AG09319 (cell line): ENCODE data around the gene MYO3B.

Experiments
- DNase-seq: peaks from one replicate; pipeline ENCODE4 v3.0.0-alpha.2; 2010; ENCODE audit warnings: low read depth; ENCODE audit errors: extremely low read depth
- TF ChIP-seq, protein P1 (sequence below): IDR thresholded peaks from 2 replicates; pipeline ENCODE4 v1.5.1; 2011; ENCODE audit warnings: low read depth, mild to moderate bottlenecking, inconsistent platforms, low read length, moderate library complexity

Gene MYO3B

DNA sequence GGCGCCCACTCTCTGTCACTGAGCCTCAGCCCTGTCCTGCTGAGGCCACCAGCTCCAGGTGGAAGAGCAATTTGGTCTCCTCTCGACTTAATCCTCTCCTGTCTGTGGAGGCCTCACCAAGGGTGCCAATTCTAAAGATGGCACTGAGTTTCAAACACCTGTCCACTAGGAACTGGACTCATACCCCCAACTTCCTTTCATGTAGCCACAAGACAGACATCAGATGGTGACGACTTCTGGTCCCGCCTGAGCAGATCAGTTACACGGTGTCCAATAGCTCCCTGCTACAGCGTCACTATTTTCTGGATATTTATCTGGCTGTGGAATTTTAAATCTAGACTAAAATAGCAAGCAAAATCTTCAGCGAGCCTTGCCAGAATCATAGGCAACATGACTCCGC lies 512.7 kb downstream of the MYO3B start:
- no peak for DNase-seq
- TF ChIP-seq, protein P1, sequence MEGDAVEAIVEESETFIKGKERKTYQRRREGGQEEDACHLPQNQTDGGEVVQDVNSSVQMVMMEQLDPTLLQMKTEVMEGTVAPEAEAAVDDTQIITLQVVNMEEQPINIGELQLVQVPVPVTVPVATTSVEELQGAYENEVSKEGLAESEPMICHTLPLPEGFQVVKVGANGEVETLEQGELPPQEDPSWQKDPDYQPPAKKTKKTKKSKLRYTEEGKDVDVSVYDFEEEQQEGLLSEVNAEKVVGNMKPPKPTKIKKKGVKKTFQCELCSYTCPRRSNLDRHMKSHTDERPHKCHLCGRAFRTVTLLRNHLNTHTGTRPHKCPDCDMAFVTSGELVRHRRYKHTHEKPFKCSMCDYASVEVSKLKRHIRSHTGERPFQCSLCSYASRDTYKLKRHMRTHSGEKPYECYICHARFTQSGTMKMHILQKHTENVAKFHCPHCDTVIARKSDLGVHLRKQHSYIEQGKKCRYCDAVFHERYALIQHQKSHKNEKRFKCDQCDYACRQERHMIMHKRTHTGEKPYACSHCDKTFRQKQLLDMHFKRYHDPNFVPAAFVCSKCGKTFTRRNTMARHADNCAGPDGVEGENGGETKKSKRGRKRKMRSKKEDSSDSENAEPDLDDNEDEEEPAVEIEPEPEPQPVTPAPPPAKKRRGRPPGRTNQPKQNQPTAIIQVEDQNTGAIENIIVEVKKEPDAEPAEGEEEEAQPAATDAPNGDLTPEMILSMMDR: no peak

DNA sequence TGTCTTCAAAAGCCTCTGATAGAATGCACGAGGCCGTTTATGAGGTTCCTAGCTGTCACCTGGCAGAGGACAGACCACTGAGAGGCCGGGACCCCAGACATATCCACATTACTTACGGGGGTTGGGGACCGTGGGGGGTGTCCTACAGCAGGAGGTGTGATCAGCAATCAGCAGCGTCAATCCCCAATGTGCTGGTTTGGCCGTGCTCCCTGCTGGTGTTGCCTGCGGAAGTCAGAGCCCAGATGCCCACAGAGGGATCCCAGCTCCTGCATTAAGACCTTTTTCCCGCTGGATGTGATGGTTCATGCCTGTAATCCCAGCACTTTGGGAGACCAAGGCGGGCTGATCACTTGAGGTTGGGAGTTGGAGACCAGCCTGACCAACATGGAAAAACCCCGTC lies 516.4 kb downstream of the MYO3B start:
- DNase-seq: no peak
- TF ChIP-seq, protein P1: no peak

DNA sequence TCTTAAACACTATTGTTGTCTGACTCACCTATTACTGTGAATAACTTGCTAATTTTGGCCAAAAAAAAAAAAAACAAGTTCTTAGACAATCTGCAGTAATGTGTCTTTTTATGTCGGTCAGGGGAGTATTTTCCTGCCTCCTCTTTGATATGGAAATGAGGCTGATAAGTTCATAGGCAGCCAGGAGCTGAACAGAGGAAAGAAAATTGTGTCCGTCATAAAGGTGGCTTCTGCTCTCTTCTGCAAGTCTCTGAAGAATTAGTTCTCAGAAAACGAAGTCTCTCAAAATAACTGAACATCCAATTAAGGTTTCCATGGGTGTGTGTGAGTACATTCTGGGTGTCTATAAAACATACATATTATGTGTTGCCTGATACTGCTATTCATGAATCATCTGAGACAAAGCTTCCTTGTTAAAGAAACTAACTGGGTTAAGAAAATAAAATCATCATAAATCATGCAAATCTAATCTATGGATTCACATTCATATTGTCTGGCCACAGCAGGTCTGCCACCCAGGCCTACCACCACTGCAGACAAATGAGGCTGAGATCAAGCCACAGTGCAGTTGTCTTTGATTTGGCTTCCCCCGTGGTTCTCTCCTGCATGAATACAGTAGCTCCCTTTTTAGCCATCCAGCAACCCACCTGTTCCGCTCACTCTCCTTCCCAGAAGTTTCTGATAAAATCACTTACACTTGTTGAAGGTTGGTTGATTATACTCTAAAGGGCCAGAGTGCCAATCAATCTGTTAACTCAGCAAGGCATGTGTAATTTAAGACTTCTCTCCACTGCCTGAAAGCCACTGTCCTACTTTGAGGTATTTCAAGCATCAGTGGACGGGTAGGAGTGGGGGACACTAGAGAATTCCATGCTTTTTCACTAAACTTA lies 517.8 kb downstream of the MYO3B start:
- no peak for DNase-seq
- TF ChIP-seq, protein P1: no peak

DNA sequence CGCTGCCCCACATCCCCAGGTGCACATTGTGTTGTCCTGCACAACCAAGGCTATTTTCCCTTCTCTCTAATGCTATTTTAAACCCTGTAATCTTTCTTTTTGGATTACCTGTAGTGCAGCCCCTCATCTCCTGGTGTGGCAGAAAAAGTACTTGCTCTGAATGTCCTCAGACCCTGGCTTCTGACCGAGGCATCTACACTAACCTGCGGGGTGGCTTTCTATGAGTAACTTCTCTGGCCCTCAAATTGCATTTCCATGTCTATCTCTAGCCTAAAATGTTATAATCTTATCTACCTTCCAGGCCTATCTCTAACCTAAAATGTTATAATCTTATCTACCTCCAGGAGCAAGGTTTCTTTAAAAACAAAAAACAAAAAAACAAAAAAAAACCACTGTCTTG lies 519.0 kb downstream of the MYO3B start:
- no peak for DNase-seq

DNA sequence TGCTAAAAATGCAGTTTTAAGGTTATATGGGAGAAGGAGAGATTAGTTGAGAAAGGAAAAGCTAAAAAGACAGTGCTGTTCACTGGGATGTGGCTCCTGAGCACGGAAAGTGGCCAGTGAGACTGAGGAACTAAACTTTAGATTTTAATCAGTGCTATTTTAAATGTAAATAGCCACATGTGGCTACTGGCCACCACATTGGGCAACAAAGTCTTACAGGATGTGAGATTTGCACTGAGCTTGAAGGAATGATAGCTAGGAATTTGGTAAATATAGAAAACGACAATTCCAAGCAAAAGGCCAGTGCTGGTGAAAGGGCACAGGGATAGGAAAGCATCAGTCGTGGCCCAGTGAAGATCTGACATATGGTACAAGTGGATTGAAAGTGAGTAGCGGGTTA lies 523.1 kb downstream of the MYO3B start:
- DNase-seq: no peak
- TF ChIP-seq, protein P1: no peak

More for the DNA sequence above, 519.0 kb downstream of the MYO3B start:
- TF ChIP-seq, protein P1: no peak

DNA sequence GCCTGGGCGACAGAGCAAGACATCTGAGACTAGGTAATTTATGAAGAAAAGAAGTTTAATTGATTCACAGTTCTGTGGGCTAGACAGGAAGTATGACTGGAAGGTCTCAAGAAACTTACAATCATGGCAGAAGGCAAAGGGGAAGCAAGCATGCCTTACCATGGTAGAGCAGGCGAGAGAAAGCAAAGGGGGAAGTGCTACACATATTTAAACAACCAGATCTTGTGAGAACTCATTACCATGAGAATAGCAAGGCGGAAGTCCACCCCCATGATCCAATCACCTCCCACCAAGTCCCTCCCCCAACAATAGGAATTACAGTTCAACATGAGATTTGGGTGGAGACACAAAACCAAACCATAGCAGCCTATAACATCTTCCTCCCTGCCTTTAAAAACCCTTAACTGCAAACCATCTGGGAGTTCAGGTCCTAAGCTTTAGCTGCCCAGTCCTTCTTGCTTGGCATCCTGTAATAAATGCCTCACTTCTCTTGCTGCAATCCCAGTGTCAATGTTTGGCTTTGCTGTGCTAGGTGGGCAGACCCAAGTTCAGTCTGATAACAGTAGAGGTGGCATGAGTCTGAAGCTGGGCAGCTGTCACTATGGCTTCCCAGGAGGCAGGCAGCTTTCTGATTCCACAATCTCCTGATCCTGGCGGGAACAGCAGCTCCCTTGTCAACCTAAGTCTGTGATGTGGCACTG lies 526.0 kb downstream of the MYO3B start:
- no peak for DNase-seq
- TF ChIP-seq, protein P1: no peak
